DMS 273 (cell line): Measurements from ENCODE around the gene PDE6B.
A peak's percentile ranks its signal among the peaks of the same experiment; 100 is the strongest.

ENCODE experiments used
- DNase-seq: peaks from one replicate; lab custom pipeline; 2025; ENCODE audit not compliant: unreplicated experiment; lab: John Stamatoyannopoulos, UW

The PDE6B gene

DNA sequence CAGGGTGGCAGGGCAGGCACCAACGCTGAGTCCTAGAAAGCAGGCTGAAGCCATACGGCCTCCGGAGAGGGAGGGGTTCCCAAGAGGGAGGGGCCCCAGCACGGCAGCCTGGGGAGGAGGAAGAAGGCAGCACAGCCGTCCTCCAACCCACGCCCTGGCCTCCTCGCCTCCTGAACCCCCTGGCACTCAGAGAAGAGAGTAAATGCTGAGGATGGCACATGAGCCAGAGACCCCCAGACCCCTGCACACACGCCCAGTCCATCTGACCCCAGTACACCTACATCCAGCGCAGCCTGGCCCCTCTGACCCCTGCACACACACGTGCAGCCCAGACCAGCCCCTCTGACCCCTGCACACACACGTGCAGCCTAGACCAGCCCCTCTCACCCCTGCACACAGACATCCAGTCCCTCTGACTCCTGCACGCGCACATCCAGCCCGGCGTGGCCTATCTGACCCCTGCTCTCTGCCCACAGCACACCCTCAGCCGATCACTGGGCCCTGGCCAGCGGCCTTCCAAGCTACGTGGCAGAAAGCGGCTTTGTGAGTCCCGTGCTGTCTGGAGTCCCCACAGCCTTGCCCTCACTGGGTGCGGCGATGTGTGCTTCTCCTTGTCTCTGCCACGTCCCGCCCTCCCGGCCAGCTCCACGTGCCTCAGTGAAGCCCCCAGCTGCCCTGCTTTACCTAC lies 30.2 kb downstream of the PDE6B start:
- DNase-seq, result peak; percentile 32

DNA sequence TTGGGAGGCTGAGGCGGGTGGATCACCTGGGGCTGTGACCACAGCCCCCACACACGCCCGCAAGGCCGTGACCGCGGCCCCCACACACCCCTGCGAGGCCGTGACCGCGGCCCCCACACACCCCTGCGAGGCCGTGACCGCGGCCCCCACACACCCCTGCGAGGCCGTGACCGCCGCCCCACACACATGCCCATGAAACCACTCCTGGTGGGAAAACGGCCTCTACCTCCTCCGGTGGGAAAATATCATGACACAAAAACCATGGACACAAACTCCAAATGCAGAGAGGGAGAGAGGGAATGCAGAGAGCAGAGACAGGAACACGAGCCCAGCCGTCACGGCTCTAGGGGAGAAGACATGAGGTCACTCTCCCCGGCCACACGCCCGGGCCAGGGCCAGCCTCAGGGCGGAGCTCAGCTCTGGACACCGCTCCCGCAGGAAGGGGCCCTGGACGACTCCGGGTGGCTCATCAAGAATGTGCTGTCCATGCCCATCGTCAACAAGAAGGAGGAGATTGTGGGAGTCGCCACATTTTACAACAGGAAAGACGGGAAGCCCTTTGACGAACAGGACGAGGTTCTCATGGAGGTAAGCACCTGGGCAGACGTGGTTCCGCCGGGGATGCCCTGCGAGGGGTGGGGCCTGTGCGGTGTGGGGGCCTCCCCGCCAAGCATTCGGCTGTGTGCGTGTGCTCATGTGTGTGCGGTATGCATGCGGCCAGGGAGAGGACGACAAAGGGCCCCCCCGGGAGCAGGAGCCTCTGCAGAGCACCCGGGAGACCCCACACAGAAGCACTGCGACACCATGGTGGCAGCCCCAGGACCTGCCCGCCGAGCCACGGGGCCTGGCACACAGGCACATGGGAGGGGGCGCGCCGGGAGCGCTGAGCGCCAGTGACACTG lies 31.3 kb downstream of the PDE6B start:
- DNase-seq, result no peak

DNA sequence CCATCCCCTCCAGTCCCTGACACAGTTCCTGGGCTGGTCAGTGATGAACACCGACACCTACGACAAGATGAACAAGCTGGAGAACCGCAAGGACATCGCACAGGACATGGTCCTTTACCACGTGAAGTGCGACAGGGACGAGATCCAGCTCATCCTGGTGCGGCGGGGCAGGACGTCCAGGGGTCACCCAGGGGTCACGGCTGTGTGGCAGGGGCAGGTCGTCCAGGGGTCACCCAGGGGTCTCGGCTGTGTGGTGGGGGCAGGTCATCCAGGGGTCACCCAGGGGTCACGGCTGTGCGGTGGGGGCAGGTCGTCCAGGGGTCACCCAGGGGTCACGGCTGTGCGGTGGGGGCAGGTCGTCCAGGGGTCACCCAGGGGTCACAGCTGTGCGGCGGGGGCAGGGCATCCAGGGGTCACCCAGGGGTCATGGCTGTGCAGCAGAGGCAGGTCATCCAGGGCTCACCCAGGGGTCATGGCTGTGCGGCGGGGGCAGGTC lies 32.0 kb downstream of the PDE6B start:
- DNase-seq, result no peak

DNA sequence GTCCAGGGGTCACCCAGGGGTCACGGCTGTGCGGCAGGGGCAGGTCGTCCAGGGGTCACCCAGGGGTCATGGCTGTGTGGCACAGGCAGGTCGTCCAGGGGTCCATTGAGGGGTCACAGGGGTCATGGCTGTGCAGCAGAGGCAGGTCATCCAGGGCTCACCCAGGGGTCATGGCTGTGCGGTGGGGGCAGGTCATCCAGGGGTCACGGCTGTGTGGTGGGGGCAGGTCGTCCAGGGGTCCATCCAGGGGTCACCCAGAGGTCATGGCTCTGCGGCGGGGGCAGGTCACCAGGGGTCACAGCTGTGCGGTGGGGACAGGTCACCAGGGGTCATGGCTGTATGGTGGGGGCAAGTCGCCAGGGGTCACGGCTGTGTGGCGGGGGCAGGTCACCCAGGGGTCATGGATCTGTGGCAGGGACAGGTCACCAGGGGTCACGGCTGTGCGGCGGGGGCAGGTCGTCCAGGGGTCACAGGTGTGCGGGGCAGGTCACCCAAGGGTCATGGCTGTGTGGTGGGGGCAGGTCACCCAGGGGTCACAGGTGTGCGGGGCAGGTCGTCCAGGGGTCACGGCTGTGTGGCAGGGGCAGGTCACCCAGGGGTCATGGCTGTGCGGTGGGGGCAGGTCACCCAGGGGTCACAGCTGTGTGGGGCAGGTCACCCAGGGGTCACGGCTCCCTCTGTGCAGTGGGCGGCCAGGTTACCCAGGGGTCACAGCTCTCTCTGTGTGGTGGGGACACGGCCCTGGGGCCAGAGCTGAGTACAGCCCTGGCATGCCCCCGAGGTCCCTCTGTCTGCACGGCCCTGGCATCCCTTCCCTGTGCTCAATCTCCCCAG lies 32.7 kb downstream of the PDE6B start:
- no peak for DNase-seq

DNA sequence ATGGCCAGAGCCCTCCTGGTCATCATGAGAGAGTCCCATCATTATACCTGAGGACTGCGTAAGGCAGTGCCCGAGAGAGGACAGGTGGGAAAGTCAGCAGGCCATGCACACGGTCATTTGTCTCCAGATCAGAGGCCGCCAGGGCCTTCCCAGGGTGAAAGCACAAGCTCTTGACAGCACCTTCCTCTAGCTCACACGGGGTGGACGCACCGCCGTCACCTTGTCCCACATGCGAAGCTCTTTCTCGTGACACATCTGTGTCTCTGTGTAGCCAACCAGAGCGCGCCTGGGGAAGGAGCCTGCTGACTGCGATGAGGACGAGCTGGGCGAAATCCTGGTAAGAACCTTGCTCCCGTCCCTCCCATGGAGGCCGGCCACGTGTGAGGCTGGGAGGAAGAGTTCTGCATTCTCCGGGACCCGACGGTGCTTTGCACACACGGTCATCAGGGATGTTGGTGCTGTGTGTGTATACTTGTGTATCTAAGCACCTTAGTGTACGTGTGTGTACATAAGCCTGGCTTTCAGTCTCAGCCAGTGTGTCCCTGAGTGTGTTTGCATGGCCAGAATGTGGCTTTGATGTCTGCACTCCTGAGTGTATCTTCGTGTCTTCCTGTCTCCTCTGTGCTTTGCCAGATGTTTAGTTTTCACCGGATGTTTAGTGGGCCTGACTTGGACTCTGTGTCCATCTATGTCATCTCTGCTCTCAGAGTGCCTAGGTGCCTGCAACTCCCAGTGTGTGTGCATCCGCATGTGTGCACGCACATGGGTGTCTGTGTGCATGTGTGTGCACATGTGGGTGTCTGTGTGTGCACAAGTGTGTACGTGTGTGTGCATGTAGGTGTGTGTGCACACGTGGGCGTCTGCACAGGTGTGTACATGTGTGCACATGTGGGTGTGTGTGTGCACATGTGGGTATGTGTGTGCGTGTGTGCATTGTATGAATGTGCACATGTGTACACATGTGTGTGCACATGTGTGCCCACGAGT lies 33.6 kb downstream of the PDE6B start:
- DNase-seq, result no peak

DNA sequence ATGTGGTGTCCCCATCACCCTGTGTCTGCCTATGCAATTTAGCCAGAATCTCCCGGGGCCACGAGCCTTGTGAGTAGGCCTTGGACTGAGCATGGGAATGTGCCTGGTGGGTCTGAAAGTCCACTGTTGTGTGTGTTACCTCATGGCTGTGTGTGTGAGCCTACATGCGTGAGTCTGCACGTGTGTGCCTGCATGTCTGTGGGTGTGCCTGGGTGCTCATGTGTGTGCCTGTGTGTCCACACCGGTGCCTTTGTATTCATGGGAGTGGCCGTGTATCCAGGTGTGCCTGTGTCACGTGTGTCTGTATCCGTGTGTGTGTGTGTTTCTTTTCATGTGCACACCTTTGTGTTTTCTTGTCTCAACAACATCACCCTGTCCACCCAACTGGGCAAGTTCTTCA lies 34.5 kb downstream of the PDE6B start:
- DNase-seq, result no peak

DNA sequence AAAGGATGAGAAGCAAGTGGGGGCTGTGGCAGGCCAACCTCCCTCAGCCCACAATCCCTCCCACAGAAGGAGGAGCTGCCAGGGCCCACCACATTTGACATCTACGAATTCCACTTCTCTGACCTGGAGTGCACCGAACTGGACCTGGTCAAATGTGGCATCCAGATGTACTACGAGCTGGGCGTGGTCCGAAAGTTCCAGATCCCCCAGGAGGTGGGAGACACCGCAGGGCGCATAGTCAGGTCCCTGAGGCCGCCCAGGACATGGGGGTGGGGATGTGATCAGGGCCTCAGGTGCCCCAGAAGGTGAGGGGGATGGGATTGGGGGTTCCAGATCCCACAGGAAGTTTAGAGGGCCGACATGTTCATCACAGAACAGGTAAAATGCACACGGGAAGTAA lies 35.0 kb downstream of the PDE6B start:
- DNase-seq, result no peak

DNA sequence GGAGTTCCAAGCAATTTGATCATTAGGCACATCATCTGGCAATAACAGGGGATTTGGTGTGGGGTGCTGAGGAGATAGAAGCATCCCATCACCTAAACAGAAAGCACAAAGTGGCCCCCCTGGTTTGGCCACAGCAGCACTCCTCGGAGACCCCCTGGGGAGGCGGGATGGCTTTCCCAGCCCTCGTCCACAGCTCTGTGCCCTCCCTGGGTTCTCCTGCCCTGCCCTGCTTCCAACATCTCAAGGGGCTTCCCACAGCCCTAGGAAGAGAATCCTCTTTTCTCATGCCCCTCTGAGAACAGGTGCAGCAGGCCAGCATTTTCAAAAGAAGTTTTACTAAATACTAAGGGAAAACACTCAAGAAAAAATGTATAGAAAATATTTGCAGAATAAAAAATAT lies 35.9 kb downstream of the PDE6B start:
- no peak for DNase-seq

DNA sequence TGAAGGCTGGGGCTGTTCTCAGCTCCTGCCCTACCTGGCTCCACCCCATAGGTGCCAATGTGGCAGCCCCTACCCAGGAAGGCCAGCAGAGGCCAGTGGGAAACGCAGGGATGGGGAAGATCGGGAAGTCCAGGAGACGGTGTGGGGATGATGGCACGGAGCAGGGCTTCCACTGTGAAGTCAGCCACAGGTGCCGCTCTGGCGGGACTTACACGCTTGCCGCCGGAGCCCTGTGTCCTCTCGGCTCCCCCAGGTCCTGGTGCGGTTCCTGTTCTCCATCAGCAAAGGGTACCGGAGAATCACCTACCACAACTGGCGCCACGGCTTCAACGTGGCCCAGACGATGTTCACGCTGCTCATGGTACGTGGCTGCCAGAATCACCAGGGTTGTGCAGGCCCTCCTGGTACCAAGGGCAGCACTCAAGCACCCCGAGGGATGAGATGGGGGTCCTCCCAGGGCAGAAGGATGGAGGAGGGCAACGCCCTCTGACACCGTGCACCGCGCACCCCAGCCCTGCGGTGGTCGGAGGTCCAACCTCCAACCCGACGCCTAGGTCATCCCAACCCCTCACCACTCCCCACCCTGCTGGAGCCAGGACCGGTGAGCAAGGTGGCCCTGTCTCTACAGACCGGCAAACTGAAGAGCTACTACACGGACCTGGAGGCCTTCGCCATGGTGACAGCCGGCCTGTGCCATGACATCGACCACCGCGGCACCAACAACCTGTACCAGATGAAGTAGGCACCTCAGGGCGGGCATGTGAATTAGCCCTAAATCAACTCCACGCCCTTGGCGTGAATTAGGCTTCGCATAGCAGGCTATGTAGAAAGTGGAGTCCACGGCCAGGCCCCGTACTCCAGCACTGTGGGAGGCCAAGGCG lies 36.7 kb downstream of the PDE6B start:
- DNase-seq, result no peak

DNA sequence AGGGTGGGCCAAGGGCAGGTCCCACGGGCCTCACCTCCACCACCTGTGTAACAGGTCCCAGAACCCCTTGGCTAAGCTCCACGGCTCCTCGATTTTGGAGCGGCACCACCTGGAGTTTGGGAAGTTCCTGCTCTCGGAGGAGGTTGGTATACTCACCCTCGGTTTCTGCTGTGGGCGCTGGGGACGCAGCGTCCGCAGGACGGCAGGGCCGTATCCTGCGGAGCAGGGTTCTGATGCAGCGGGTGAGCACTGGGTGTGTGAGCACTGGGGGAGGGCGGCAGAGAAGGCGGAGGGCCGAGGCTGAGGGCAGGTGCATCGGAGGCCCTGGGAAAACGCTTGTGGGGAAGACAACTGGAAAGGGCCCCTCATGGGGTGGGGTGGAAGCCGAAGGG lies 37.7 kb downstream of the PDE6B start:
- no peak for DNase-seq

DNA sequence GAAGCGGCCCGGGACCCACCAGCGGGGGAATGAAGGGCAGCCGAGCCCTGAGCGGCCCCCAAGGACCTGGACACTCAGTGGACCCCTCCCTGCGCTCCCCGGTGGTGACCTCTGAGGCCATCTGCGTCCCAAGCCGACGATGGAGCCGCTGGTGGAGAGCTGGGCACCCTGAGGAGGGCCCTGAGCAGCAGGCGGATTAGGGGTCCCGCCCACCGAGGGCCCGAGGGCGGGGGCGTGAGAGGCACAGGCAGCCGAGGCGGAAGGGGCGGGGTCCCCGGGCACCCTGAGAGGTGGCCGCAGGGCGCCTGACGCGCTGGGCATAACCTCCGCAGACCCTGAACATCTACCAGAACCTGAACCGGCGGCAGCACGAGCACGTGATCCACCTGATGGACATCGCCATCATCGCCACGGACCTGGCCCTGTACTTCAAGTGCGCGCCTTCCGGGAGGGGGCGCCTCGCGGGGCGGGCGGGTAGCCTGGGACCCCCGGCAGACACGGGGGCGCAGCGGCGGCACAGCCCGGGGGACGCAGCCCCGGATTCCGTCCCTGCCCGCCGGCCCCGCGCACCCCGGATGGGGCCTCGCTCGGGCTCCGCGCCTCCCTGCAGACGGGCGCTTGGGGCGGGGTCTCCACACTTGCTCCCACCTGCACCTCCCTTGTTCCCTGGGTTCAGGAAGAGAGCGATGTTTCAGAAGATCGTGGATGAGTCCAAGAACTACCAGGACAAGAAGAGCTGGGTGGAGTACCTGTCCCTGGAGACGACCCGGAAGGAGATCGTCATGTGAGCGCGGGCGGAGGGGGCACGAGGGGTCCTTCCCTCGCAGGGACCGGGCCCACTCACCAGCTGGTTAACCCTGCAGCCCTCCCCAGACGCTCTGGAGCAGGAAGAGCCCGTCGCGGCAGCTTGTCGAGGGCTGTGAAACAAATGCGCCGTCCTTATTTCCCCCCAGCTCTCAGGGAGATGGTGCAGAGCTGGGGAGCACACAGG lies 38.4 kb downstream of the PDE6B start:
- peak; percentile 80 for DNase-seq

DNA sequence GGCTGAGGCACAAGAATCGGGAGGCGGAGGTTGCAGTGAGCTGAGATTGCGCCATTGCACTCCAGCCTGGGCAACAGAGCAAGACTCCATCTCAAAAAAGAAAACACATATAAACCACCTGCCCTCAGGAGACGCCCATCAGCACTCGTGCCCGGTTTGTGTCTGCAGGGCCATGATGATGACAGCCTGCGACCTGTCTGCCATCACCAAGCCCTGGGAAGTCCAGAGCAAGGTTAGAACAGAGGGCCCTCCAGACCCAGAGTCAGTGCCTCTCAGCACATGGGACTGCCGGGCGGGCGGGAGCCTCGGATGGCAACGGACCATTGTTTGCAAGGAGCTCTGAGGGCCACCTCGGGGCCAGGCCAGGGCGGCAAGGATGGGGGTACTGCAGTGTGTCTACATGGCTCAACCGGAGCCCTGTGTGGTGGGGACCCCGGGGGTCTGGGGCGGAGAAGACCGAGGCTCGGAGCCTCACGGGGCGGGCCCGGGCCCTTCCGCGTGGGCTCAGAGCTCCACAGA lies 39.4 kb downstream of the PDE6B start:
- no peak for DNase-seq

DNA sequence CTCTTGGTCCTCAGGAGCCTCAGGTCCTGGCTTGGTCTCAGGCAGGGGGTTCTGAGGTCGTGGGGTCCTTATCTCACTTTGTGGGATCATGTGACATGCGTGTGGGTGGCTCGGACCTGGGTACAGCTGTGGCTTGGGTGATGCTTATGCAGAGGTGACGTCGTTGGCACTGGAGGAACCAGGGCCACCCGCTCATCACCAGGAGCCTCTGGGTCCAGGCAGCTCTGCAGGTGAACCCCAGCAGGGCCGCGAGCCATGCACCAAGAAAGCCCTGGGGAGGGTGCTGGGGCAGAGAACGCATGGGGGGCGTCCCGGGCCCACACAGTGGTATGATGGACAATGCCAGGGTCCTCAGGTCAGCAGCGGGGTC lies 40.0 kb downstream of the PDE6B start:
- DNase-seq, result no peak

DNA sequence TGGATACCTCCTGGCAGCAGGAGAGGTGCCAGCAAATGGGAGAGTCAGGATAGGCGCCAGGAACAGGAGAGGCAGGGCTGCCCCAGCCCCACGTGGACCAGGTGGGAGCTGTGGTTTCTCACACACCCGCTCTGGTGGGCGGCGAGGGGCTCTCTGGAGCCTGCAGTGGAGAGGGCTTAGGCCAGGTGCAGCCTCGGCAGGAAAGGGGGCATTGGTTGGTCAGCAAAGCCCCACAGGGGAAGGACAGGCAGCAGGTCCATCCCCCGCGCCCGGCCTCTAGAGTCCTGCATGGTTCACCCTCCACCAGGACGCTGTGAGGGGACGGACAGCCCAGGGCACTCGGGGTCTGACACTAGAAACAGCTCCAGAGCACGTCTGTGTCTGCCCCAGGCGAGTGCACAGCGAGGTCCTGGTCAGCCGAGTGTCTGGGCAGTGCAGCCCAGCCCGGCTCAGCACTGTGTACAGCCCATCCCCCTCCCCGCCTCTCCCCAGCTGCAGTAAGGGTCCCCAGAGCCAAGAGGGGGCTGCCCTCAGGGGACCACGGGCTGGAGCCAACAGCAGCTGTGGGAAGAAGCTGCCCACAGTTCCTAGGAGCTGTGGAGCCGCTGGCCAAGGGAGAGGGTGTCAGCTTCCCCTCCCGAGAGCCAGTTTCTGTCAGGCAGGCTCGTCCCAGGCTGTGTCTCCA lies 40.5 kb downstream of the PDE6B start:
- no peak for DNase-seq

DNA sequence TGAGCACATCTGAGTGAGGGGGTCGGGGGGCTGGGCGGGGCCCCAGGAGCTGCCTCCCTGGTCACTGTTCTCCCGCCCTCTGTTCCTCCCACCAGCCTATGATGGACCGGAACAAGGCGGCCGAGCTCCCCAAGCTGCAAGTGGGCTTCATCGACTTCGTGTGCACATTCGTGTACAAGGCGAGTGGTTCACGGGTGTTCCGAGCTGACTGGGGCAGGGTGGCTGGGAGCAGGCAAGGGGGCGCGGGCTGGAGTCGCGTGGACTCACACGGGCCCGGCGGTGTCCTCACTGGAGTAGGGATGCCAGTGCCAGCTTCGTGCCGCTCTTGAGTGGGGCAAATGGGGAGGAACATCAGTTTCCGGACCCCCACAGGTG lies 41.0 kb downstream of the PDE6B start:
- no peak for DNase-seq

DNA sequence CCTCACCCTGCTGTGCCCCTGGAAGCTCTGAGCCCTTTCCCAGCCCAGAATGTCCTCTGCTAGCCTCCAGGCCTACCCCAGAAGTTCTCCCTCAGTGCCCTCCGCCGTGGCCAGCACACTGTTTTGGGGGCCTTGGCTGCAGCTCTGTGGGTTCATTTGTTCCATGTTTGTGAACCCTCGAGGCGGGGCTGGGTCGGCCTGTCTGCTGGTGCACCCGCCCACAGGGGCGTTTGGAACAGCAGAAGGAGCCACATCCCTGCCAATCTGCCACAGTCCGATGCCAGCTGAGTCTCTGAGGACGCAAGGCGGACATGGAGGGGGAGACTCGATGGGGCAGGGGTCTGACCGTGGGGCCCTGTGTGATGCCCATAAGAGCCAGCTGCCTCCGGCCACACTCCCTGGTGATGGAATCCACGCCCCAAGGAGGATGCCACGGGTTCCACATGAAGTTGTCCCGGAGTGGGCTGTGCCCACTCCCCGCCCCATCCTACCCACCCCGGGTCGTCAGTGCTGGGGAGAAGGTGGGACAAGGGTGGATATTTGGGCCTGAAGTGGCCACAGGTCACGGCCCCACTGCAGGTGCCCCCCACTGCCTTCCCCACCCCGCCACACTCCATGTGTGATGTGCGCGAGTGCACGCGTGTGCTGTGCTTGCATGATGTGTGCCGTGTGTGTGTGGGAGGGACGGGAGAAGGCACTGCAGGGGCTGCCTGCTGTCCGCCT lies 41.6 kb downstream of the PDE6B start:
- DNase-seq, result peak; percentile 78

DNA sequence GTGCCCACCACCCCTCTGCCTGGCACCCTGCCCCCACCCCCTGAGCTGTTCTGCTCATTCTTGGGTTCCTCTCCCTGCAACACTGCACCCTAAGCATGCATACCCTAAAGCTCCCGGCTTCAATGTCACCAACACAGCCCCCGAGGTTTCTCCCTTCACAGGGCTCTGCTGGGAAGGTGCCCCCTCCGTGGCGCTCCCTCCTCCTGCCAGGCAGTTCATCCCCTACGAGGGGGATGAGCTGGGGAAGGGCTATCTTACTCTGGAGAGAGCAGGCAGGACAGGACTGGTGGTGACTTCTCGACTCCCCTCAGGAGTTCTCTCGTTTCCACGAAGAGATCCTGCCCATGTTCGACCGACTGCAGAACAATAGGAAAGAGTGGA lies 42.2 kb downstream of the PDE6B start:
- no peak for DNase-seq
